H9 (cell line): ENCODE measurements around the gene DMAC2. TPM values are rescaled to one million over a fixed set of nuclear protein-coding genes. Genes with fewer than 3 reads are reported as not detected.

Source experiments
- DNase-seq: peaks from one replicate; pipeline ENCODE4 v3.0.0-alpha.2; 2017
- H2AFZ ChIP-seq: one replicate; pipeline ENCODE4 v1.6.1; 2013; ENCODE audit warnings: mild to moderate bottlenecking, low read length, control low read depth, moderate library complexity
- H2AK5ac ChIP-seq: 2 replicates; pipeline ENCODE4 v1.6.1; 2013; ENCODE audit warnings: low read length, control low read depth, mixed read lengths; ENCODE audit not compliant: insufficient read length
- H2BK120ac ChIP-seq: one replicate; pipeline ENCODE4 v1.6.1; 2013; ENCODE audit warnings: low read depth, mild to moderate bottlenecking, low read length, control low read depth, inconsistent platforms; ENCODE audit not compliant: poor library complexity, severe bottlenecking
- H2BK12ac ChIP-seq: 2 replicates; pipeline ENCODE4 v1.6.1; 2013; ENCODE audit warnings: low read length, control low read depth, mixed read lengths, low read depth; ENCODE audit not compliant: insufficient read length
- H2BK15ac ChIP-seq: 2 replicates; pipeline ENCODE4 v1.6.1; 2013; ENCODE audit warnings: low read depth, low read length, control low read depth
- H2BK20ac ChIP-seq: one replicate; pipeline ENCODE4 v1.6.1; 2013; ENCODE audit warnings: low read depth, mild to moderate bottlenecking, low read length, control low read depth, inconsistent platforms; ENCODE audit not compliant: poor library complexity, severe bottlenecking
- H2BK5ac ChIP-seq: 2 replicates; pipeline ENCODE4 v1.6.1; 2013; ENCODE audit warnings: low read length, control low read depth, mixed read lengths; ENCODE audit not compliant: insufficient read length
- H3K14ac ChIP-seq: 2 replicates; pipeline ENCODE4 v1.6.1; 2013; ENCODE audit warnings: low read length, control low read depth; ENCODE audit not compliant: insufficient read depth
- H3K18ac ChIP-seq: 2 replicates; pipeline ENCODE4 v1.6.1; 2013; ENCODE audit warnings: low read depth, mild to moderate bottlenecking, mixed read lengths, low read length, control low read depth; ENCODE audit not compliant: insufficient read length
- H3K23ac ChIP-seq: 2 replicates; pipeline ENCODE4 v1.6.1; 2013; ENCODE audit warnings: low read length, control low read depth, mixed read lengths, low read depth; ENCODE audit not compliant: insufficient read length
- H3K23me2 ChIP-seq: 2 replicates; pipeline ENCODE4 v1.6.1; 2013; ENCODE audit warnings: low read depth, mild to moderate bottlenecking, mixed read lengths, low read length, control low read depth; ENCODE audit not compliant: insufficient read length, poor library complexity, severe bottlenecking
- H3K27ac ChIP-seq: 2 replicates; pipeline ENCODE4 v1.5.1; 2013; ENCODE audit warnings: low read length, control low read depth, mixed read lengths, low read depth; ENCODE audit not compliant: insufficient read length
- H3K27me3 ChIP-seq: 2 replicates; pipeline ENCODE4 v1.6.1; 2013; ENCODE audit warnings: low read length, control low read depth, inconsistent platforms; ENCODE audit not compliant: insufficient read depth
- H3K4ac ChIP-seq: 2 replicates; pipeline ENCODE4 v1.6.1; 2013; ENCODE audit warnings: low read depth, mild to moderate bottlenecking, control low read depth, inconsistent platforms, low read length, moderate library complexity
- H3K4me1 ChIP-seq: 2 replicates; pipeline ENCODE4 v1.6.1; 2013; ENCODE audit warnings: low read length, control low read depth, inconsistent platforms; ENCODE audit not compliant: insufficient read depth
- H3K4me2 ChIP-seq: 2 replicates; pipeline ENCODE4 v1.6.1; 2013; ENCODE audit warnings: low read length, control low read depth, mixed read lengths; ENCODE audit not compliant: insufficient read length, insufficient read depth
- H3K56ac ChIP-seq: 2 replicates; pipeline ENCODE4 v1.6.1; 2013; ENCODE audit warnings: low read depth, mild to moderate bottlenecking, mixed read lengths, low read length, control low read depth; ENCODE audit not compliant: insufficient read length
- H3K79me1 ChIP-seq: 2 replicates; pipeline ENCODE4 v1.6.1; 2013; ENCODE audit warnings: low read depth, mild to moderate bottlenecking, moderate library complexity, low read length, control low read depth, inconsistent platforms; ENCODE audit not compliant: insufficient read depth, poor library complexity, severe bottlenecking
- H3K79me2 ChIP-seq: 2 replicates; pipeline ENCODE4 v1.6.1; 2013; ENCODE audit warnings: low read length, control low read depth, inconsistent platforms; ENCODE audit not compliant: insufficient read depth
- H3K9ac ChIP-seq: 2 replicates; pipeline ENCODE4 v1.6.1; 2013; ENCODE audit warnings: low read length, control low read depth, mixed read lengths; ENCODE audit not compliant: insufficient read length; ENCODE audit errors: extremely low read depth
- H3K9me3 ChIP-seq: one replicate; pipeline ENCODE4 v1.6.1; 2013; ENCODE audit warnings: low read depth, low read length, inconsistent platforms; ENCODE audit not compliant: control insufficient read depth
- H3T11ph ChIP-seq: one replicate; pipeline ENCODE4 v1.6.1; 2013; ENCODE audit warnings: mild to moderate bottlenecking, low read length, control low read depth, inconsistent platforms
- H4K20me1 ChIP-seq: one replicate; pipeline ENCODE4 v1.6.1; 2013; ENCODE audit not compliant: control insufficient read depth, insufficient read length, insufficient read depth
- H4K5ac ChIP-seq: 2 replicates; pipeline ENCODE4 v1.6.1; 2013; ENCODE audit warnings: low read depth, mild to moderate bottlenecking, mixed read lengths, low read length, control low read depth; ENCODE audit not compliant: insufficient read length
- H4K8ac ChIP-seq: replicated peaks from 2 replicates; pipeline ENCODE4 v1.6.1; 2013; ENCODE audit warnings: low read length, control low read depth, mixed read lengths, low read depth; ENCODE audit not compliant: insufficient read length
- H4K91ac ChIP-seq: 2 replicates; pipeline ENCODE4 v1.6.1; 2013; ENCODE audit warnings: low read depth, mild to moderate bottlenecking, moderate library complexity, mixed read lengths, low read length, control low read depth; ENCODE audit not compliant: insufficient read length
- H3K27ac Mint-ChIP-seq, 3 experiments: 2 replicates in 2 of 3; 3 replicates in 1 of 3; pipeline ENCODE4 v1.8.0; 2020 to 2021; ENCODE audit warnings: mixed read lengths in 3 of 3, mild to moderate bottlenecking in 1 of 3, moderate library complexity in 1 of 3
- H3K27me3 Mint-ChIP-seq: 2 replicates; pipeline ENCODE4 v1.8.0; 2021; ENCODE audit warnings: low read depth, mild to moderate bottlenecking, moderate library complexity, mixed read lengths
- H3K36me3 Mint-ChIP-seq, 3 experiments: 2 replicates in 2 of 3; 3 replicates in 1 of 3; pipeline ENCODE4 v1.8.0; 2020 to 2021; ENCODE audit warnings: low read depth in 3 of 3, mixed read lengths in 3 of 3; ENCODE audit not compliant: insufficient read depth in 1 of 3
- H3K4me1 Mint-ChIP-seq, 2 experiments: 2 replicates each; pipeline ENCODE4 v1.8.0; 2020; ENCODE audit warnings: mixed read lengths in 2 of 2
- H3K4me3 Mint-ChIP-seq, 2 experiments: 2 replicates in 1 of 2; 3 replicates in 1 of 2; pipeline ENCODE4 v1.8.0; 2020 to 2021; ENCODE audit warnings: mild to moderate bottlenecking in 2 of 2, mixed read lengths in 2 of 2, moderate library complexity in 1 of 2
- H3K9me3 Mint-ChIP-seq, 2 experiments: 2 replicates in 1 of 2; 3 replicates in 1 of 2; pipeline ENCODE4 v1.8.0; 2020; ENCODE audit warnings: mild to moderate bottlenecking in 2 of 2, mixed read lengths in 2 of 2, moderate library complexity in 1 of 2
- WGBS: extraction: QIAGEN DNeasy Blood & Tissue Kit; methylation state at CpG from one replicate; pipeline ENCODE4 v1.1.7; 2013; ENCODE audit warnings: missing lambda C conversion rate, low lambda C conversion rate, mixed read lengths; ENCODE audit not compliant: insufficient read length; ENCODE audit errors: extremely low coverage; 5-methylcytosine and 5-hydroxymethylcytosine counted together
- total RNA-seq: library from RNA; stranded (reverse); gene quantifications from 2 replicates; pipeline ENCODE4 v1.2.1, GENCODE V29; 2021
- TF ChIP-seq, protein P1 (sequence below): fragments of 200-600 bp; sonication (generic); conservative IDR thresholded peaks from 3 replicates; pipeline ENCODE4 v1.8.0; 2021; ENCODE audit warnings: antibody characterized with exemption, mild to moderate bottlenecking

The DMAC2 gene
- total RNA-seq, 1 experiment from 2014 or later = 70.5 TPM

DNA sequence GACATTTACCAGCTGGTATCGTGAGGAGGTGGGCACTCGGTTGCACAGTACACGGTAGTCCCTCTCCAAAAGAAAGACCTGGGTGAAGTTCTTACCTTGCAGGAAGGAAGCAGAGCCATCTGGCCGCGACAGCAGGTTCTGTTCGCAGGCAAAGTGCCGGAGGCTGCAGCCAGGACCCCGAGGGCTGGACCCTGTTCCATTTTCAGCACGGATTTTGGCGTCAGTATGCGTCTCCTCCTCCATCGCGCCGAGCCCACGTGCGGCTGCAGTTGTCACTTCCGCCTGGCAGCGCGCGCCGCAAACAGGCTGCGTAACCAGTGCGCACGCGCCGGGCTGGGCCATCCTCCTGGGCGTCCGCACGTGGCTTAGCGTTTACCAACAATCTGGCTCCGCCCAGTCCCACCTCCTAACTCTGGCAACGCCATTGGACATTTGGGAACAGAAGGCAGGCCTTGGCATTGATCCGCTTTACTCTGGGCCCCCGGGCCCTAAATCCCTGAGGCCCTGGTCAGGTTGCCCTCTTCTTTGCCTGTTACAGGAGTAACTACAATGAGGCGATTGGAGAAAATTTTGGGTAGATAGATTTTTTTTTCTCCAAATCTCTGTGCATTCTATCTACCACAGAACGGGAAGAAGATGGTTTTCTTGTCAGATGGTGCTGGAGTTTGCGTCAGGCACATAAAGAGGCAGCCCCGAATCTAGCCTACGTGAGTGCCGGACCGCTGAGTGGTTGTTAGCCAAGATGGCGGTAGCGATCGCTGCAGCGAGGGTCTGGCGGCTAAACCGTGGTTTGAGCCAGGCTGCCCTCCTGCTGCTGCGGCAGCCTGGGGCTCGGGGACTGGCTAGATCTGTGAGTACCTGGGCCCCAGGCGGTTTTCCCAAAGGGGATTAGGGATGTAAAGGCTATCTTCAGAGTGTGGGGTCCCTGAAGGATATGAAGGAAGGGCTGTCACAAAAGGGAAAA is 42.3 kb downstream of the DMAC2 start, which contains the start of the genes BCKDHA and EXOSC5:
TSS of gene BCKDHA (plus strand) at position 733 of the 964 bp plus-strand sequence. CDS start at position 743, 10 bp downstream.
TSS of gene EXOSC5 (minus strand) at position 274 of the 964 bp plus-strand sequence. CDS start at position 243, 31 bp downstream.
- H3K14ac ChIP-seq = 0 out of 2 replicates have a peak within 1 kb of the TSS, but pooled peaks have one; percentile 48
- peaks cover 9% of the 10 kb centered on the region for H3K23me2 ChIP-seq
- H3K56ac ChIP-seq = no peak within 1 kb of the TSS
- H4K8ac ChIP-seq = no peak within 1 kb of the TSS
- no peak within 1 kb of the TSS for H3K27ac ChIP-seq
- no peaks in the 10 kb centered on the region; a peak in 1 of 5 replicates for H3K9me3 Mint-ChIP-seq
- H3K4ac ChIP-seq = no peak within 1 kb of the TSS
- H3K79me2 ChIP-seq = no peaks in the 10 kb centered on the region
- H2AK5ac ChIP-seq = no peak within 1 kb of the TSS
- H3K36me3 Mint-ChIP-seq = peaks cover 0 to 12% (median 0%) of the 10 kb centered on the region in 3 experiments; a peak in 4 of 7 replicates
- H2BK12ac ChIP-seq = no peak within 1 kb of the TSS
- peak within 1 kb of the TSS; percentile 31 for H4K5ac ChIP-seq
- no CpG with 5 or more reads among the region's 50 CpGs for WGBS
- H3K4me1 Mint-ChIP-seq = peaks cover 21 to 24% of the 10 kb centered on the region in 2 experiments
- peak within 1 kb of the TSS; percentile 100 for H3K27ac Mint-ChIP-seq
- H3K27me3 ChIP-seq = no peaks in the 10 kb centered on the region
- H2BK5ac ChIP-seq = peak within 1 kb of the TSS; percentile 68
- peaks cover 6% of the 10 kb centered on the region for H3K79me1 ChIP-seq
- peak within 1 kb of the TSS; percentile 98 to 99 for H3K4me3 Mint-ChIP-seq
- TF ChIP-seq, protein P1, sequence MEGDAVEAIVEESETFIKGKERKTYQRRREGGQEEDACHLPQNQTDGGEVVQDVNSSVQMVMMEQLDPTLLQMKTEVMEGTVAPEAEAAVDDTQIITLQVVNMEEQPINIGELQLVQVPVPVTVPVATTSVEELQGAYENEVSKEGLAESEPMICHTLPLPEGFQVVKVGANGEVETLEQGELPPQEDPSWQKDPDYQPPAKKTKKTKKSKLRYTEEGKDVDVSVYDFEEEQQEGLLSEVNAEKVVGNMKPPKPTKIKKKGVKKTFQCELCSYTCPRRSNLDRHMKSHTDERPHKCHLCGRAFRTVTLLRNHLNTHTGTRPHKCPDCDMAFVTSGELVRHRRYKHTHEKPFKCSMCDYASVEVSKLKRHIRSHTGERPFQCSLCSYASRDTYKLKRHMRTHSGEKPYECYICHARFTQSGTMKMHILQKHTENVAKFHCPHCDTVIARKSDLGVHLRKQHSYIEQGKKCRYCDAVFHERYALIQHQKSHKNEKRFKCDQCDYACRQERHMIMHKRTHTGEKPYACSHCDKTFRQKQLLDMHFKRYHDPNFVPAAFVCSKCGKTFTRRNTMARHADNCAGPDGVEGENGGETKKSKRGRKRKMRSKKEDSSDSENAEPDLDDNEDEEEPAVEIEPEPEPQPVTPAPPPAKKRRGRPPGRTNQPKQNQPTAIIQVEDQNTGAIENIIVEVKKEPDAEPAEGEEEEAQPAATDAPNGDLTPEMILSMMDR = no peak
- H3K9me3 ChIP-seq = no peaks in the 10 kb centered on the region
- H2BK120ac ChIP-seq = no peak within 1 kb of the TSS
- H3K4me1 ChIP-seq = no peaks in the 10 kb centered on the region
- peak within 1 kb of the TSS; percentile 67 for H3K18ac ChIP-seq
- H3K4me2 ChIP-seq = peak within 1 kb of the TSS; percentile 96
- H4K20me1 ChIP-seq = no peaks in the 10 kb centered on the region
- H2BK15ac ChIP-seq = no peak within 1 kb of the TSS
- H2BK20ac ChIP-seq = no peak within 1 kb of the TSS
- no peaks in the 10 kb centered on the region; the same call in 1 of the 2 replicates for H3K27me3 Mint-ChIP-seq
- H3K23ac ChIP-seq = no peak within 1 kb of the TSS
- H2AFZ ChIP-seq = peak within 1 kb of the TSS; percentile 26
- H4K91ac ChIP-seq = no peak within 1 kb of the TSS
- no peak within 1 kb of the TSS for H3T11ph ChIP-seq
- peak; percentile 99 for DNase-seq
- H3K9ac ChIP-seq = peak within 1 kb of the TSS; percentile 97
